Measurements from ENCODE around the gene RIPPLY1.

- no peak for TF ChIP-seq CTCF (conservative IDR thresholded peaks at IDR 0.05; ENCODE audit: low read depth, low read length)
- TF ChIP-seq EZH2 (IDR thresholded peaks at IDR 0.05; ENCODE audit: borderline replicate concordance, low read depth, low read length, poor library complexity, severe bottlenecking): no peak
These were observed 457 bp downstream of the RIPPLY1 start for GRCh38 chrX:106902684-106903083.

Data from A673 (cell line).